CD4-positive, alpha-beta T cell treated with Interleukin-4 for 1 hour (primary cell): ENCODE results near the gene MALL.
"Not testable (repeated sequence)": the region's sequence is repeated elsewhere in the genome, so short reads cannot be mapped to it uniquely, and the experiment has no call there.

Experiments
- DNase-seq, 2 donors: peaks; one replicate each; pipeline ENCODE4 v3.0.0-alpha.2; 2020 to 2022

Gene MALL

DNA sequence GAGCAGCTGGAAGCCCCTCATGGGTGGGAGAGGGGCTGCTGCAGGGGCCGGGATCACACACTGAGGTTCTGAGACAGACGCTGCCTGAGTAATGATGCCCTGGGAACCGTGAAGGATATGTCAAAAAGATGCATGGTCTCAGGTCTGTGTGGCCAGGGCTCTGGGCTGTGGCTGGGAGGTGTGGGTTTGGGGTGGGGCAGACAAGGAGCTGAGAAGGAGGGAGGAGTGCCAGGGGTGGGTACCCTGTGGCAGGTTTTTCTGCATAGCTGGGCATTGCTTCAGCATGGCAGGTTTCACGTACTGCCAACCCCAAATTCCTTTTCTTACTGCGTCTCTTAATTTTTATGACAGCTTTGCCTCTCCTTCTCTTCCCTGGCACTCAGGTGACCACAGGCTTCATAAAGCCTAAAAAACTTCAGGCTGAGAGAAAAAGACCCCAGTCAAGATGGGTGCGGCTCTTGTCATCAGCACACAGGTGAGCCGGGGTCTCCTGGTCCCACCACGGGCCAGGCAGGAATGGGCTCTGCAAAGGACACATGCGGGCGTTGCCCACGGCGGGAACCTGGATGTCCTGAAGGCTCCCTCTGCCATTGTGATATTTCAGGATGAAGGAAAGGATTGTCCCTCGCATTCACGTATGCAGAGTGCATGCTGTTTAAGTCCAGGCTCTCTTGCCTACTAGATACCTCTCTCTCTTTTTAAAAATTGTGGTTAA, 18.0 kb downstream of the MALL start:
- DNase-seq = no peak

DNA sequence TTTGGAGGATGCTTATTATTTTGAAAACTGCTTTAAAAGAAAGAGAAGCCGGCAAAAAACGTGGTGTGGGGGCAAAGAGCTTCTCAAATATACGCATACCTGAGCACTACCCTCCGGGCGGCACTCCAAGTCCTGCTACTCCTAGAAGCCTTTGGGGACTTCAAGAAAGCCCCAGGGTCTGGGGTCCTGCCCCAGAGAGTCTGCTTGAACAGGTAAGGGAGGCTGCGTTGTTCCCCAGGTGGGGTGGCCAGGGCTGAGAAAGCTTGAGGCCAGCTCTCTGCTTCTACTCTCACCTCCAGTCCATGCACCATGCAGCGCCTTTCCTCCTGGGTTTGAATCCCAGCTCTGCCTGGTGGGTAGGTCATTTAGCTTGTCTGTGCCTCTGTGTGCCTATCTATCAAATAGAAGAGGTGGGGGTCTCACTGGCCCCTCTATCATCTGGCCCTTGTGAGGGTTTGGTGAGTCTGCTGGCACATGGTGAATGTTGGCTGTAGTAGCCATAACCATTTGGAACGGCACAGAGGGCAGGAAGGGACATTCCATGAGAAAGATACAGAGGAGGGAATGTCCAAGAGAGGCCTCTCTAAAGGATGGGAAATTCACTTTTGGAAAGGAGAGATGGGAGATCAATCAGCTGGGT, 19.5 kb downstream of the MALL start:
- no peak for DNase-seq

DNA sequence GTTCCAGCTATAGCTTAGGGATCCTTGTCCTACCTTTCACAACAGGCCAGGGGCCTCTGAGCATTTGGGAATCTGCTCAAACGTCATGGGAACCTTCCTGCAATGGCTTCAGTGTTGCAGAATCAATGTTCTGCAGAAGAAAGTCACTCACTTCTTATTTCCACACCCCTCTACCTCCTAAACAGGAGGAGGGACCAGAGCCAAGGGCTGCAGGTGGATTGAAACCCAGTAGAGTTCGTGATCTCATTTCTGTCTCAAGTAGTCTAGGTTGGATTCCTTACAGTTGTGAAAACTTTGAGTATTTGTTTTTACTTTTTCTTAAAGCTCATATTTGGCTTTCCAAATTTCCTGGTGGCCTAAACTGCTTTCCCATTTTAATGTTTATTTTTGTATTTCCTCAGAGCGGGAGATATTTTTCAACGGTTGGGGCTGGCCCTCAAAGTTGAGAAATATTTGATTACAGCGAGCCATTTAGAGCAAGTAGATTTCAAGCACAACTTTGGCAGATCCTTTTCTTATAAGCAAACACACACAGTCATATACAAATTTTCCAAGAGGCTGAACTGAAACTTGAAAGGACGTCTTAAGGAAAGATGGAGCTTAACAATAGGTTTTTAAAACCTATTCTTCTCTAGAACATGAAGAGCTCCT, 20.6 kb downstream of the MALL start:
- not testable (repeated sequence) for DNase-seq

DNA sequence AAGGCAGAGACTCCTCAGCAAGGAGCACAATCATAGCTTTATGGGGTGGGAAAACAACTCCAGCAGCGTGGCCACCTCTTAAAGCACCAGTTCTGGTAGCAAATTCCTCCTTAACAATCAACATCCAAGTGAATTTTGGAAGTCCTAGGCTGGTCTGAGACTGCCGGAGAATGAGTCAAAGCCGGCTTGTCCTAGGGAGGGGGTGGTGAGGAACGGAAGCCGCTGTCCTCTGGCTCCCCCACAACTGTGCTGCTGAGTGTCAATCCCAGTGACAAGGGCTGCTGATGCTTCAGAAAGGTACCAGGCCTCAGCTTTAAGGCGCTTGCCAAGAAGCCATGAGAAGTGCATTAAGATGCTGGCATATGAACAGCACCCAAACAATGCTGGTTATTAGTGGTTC, 21.7 kb downstream of the MALL start:
- not testable (repeated sequence) for DNase-seq

DNA sequence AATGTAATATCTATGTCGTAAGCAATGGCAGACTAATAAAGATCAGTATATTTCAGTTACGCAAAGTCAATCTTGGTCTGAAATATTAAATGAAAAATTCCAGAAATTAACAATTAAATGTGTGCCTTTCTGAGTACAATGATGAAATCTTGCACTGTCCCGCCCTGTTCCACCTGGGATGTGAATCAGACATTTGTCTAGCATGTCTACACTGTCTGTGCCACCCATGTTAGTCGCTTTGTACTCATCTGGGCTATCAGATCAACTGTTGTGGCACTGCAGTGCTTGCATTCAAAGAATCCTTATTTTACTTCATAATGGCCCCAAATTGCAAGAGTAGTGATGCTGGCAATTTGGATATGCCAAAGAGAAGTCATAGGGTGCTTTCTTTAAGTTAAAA, 25.5 kb downstream of the MALL start:
- not testable (repeated sequence) for DNase-seq

DNA sequence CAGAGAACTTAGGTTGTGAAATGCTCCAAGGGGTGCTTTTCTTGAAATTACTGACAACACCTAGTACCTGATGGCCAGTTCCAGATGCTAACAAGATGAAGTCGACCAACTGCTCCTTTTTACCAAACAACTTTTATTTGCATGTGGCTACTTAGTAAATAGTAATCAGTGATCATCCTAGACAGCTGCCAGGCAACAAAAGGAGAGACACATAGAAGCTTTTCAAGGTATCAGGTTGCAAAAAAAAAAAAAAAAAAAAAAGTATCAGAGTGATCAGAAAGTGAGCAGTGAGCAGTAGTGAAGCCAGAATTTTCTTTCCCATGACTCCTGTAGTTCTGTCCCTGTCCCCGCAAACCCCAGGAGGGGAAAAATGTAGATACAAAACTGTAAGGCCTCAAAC, 31.9 kb downstream of the MALL start:
- not testable (repeated sequence) for DNase-seq

DNA sequence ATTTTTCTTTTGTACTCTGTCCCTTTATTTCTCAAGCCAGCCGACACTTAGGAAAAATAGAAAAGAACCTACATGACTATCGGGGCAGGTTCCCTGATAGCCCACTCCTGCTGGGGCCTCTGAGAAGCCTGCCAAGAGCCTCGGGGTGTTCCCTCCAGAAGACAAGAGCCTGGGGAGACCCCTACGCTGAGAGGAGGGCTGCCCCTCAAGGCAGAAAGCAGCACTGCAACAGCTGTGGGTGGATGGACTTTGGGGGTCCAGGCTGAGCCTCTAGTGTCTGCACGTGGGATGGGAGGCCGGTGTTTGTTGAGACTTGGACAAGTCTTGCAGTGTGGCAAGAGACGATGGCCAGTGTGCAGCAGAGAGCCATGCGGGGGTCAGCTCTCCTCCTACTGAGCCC, 32.5 kb downstream of the MALL start:
- not testable (repeated sequence) for DNase-seq

DNA sequence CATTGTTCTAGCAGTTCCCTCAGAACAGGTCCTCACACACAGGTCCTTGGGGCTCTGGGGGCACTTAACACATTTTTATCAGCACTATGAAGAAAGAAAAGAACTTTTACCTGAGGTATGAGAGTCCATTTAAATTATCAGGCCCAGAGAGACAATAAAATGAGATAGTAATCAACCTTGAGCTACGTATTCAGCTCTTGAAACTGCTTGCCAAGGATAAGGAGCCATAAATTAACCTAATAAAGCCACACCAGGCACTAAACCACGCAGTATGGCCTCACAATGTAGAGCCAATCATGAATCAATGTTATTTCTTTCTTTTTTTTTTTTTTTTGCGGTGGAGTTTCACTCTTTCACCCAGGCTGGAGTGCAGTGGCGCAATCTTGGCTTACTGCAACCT, 37.5 kb downstream of the MALL start:
- not testable (repeated sequence) for DNase-seq

DNA sequence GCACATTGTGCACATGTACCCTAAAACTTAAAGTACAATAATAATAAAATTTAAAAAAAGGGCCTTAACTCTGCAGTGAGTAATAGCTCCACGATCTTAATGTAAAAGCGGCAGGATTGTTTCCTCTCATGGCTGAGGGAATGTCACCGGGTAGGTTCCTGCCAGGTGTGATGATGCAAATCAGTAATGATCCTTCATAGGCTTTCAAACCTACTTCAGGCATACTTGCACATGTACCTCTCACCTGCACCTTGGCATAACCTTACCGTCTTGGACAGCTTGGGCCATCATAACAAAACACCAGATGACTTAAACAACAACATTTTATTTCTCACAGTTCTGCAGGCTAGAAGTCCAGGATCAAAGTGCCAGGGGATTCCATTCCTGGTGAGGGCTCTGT, 39.7 kb downstream of the MALL start:
- DNase-seq = not testable (repeated sequence)

DNA sequence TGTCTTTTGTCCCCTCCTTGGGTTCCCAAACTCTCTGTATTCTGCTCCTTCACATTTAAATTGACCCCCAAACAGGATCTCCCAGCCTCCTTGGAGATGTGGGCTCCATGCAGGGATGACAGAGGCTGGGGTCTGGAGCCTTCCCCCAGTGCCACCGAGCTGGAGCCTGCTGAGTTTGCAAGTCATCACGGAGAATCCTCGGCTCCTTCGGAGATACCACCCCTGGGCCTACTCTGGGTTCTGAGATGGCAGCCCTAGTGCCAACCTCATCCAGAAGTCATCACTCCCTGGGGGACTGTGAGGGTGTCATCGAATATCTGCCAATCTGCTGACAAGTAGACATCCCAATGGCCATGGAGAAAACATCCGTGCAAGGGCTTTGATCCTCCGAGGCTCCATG, 45.8 kb downstream of the MALL start:
- not testable (repeated sequence) for DNase-seq

DNA sequence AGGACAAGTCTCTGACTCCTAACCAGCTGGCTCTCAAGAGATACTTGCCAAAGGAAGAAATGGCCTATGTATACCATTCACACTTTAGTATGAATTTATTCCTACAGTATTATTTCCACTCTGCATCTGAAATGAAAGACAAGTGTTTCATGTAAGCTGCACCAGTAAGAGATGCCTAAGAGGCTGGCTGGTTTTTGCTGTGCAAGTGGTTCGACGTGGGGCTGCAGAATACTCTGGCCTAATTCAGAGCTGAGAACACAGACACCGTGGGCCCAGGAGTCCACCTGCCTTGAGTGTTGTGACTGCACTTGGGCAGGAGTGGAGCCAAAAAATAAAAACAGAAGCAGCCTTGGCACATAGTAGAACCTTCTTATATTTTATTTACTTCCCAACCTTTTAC, 47.5 kb downstream of the MALL start:
- DNase-seq = peak in 1 of 2 donors; percentile 1

DNA sequence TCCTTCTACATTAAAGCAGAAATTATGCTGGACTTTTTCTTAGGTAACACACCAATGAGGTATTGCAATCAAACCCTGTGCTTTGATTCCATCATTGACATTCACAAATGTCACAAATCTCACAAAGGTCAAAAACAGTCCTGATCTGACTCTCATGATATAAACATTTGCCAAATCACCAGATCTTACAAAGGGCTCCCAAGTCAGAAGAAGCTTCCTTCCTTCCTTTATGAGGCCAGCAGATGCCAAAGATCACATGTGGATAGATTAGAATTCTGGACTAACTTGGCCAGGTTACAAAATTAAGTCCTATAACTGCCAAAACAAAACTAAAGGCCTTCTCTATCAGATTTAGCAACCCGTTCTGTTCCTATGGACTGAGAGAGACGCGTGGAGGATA, 53.3 kb downstream of the MALL start:
- not testable (repeated sequence) for DNase-seq

DNA sequence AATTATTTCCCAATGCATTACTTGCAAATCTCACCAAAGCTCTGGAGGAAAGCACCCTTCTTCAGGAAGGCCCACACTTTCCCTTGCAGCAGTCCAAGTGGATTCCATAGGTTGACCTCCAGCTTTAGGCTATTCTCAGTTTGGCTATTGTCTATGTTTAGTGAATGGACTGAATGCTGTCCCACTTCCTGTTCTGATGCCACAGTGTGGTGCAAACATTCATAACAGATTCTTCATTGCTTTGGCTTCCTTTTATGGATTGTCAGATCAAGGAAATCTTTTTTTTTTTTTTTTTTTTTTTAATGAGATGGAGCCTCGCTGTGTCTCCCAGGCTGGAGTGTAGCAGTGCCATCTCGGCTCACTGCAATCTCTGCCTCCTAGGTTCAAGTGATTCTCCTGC, 55.1 kb downstream of the MALL start:
- DNase-seq = not testable (repeated sequence)

DNA sequence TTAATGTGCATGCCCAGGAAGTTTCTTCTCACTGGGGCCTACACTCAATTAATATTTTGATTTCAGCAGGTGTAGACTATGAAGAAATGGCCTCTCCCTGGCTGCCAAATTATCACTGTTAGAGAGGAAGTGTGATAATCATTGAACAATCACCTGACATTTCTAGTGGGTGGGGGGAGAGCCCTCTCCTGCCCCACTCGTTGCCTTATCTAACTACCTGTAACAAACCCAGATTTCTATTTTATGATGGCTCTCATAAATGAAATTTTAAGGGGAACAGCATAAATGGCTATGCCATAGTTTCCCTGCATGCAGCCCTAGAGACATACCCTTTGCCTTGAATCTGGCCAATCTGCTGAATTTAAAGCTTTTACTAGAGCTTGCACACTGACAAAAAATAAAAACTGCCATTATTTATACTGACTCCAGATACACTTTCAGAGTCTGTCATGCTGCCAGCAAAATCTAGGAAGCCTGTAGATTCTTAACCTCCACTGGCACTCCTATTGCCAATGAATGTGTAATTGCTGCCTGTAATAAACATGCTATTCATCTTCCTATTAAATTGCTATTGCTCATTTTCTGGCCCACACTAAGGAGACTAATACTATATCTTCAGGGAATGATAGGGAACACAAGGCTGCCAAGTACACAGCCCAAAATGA, 55.8 kb downstream of the MALL start:
- DNase-seq = not testable (repeated sequence)

DNA sequence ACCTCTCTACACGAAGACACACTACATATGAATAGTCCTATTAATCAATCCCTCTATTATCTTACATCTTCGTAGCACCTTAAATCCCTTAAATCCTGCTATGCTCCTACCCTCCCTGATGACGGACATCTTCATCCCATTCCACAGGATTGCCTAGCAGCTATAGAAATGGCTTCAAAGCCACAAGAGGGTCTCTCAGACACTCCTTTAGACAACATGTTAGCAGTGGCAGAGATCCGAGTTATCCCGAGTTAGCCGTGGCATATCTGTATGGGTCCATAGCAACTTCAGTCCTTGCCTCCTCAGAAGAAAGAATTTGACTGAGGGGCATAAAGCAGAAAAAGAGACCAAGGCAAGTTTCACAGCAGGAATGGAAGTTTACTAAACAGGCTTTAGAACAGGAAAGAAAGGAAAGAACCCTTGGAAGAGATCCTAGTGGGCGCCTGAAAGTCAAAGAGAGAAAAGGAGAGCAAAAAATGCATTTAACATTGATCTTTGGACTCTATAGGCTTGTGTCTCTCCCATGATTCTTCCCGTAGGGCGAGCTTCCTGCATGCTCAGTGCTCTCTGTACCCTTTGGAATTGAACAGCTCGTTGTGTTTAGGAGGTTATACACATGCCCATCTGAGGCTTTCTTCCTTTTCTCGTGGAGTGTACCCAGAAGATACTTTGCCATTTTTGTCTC, 56.5 kb downstream of the MALL start:
- DNase-seq = not testable (repeated sequence)

DNA sequence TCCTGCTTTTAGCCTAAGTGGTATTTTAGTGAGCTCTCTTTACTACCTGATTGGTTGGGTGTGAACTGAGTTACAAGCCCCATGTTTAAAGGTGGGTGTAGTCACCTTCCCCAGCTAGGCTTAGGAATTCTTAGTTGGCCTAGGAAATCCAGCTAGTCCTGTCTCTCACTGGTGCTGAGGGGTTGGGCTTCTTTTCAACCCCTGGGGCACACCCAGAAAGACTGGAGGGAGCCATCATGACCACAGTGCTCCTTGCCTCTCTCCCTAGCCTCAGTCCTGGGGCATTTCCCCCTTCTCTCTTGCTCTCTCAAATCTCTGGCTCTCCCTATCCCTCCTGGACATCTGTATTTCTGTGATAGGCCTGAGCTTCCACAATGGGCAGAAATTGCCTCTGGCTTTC, 57.6 kb downstream of the MALL start:
- not testable (repeated sequence) for DNase-seq

DNA sequence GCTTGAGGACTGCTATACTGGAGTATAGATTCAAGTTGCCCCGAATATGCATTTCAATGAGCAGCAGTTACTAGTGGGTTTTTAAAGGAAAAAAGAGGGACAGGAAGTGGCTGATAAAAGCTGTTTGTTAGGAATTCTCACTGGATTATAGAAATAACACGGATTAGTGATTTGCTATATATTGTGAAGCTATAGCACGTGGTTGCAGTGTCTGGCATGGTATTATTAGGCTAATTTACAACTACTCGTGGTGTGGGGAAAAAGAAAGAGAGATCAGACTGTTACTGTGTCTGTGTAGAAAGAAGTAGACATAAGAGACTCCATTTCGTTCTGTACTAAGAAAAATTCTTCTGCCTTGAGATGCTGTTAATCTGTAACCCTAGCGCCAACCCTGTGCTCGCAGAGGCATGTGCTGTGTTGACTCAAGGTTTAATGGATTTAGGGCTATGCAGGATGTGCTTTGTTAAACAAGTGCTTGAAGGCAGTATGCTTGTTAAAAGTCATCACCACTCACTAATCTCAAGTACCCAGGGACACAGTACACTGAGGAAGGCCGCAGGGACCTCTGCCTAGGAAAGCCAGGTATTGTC, 59.7 kb downstream of the MALL start:
- DNase-seq = not testable (repeated sequence)

DNA sequence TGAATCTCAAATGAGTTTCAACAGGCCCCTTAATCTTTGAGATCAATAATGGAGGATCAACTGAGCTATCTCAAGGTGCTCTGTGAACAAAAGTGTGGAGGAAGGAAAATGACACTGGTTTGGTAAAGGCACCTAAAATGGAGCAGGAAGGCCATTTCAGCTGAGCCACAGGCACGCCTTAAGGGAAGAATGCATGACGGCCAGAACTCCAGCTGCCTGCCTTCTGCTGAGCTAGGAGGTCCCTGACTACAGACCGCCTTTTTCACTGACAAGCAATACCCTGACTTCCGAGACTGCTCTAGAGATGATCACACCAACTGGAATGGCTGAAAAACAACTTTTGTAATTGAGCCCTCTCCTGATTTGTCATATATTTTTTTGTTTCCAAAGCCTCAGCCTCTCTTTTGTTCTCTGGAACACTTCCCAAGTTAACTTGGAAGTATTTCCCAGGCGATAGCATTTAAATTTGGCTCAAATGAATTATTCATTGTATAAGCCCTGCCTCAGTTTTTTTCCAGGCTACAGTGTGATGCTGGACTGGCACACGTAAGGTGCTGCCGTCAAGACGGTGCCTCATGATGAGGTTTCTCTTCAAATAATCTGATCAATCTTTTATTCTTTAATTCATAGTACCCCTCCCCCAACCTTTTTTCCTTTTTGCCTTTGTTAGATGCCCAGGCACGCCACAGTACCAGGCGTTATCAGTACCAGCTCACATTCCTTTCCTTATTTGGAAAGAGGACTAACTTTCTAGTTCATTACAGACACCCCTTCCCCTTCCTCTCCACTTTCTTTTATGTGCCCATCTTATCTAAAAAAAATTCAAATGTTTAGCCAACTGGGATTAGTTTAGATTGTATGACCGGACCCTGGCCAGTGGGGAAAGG, 60.9 kb downstream of the MALL start:
- DNase-seq = not testable (repeated sequence)

DNA sequence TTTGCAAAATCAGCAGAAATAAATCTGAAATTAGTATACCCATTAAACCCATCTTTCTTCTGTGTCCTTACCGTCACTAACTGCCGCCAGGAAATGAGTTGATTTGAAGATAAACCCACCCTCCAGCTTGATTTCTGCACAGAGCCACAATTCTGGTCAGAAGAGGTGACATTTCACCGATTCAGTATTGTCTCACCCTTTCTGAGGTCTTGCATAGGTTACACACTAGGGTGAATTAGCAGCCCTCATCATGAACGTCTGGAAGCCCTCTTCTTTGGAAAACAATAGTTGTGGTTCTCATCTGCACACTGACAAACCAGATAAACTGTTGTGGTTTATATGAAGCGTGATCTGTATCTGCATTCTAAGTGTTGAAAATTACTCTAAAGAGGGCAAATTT, 61.9 kb downstream of the MALL start:
- DNase-seq = not testable (repeated sequence)

DNA sequence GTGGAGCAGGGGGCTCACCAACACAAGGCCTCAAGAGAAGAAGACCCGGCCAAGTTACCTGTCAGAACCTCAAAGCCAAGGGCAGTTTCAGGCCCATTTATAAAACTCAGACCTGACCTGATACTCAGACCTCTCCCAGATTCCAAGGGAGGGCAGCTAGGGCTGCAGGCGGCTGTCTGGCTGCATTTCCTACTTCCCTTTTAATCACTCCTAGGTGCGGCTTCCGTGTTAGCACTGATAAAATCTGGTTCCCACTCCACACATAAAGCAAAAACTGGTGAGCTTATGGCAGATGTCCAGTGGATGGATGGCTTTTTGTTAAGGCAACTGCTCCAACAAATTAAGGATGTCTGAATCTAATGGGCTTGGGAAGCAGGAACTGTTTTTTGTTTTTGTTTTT, 63.5 kb downstream of the MALL start:
- not testable (repeated sequence) for DNase-seq

DNA sequence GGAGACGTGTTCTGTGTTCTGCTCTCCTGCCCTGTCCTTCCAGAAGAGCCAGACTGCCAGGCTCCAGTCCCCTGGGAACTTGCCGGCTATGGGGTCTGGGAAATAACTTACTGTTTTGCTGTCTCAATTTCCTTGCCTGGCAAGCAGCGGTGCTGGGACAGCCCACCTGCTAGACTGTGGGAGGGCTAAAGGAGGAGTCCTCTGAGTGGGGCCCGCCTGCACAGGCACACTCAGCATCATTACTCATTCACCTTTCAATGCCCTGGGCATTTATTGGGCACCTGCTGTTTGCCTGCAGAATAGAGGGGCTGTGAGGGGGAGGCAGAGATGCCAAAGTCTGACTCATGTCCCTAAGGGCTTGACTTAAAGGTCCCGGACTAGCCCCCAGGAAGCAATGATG, 65.4 kb downstream of the MALL start:
- DNase-seq = not testable (repeated sequence)
